ENCODE data around the gene LARGE1.

The LARGE1 gene

GRCh38 chr22:33758961-33759360 lies 161.3 kb downstream of the LARGE1 start:
- intact Hi-C loops (cut with DNase I): no loop called here
- DNase-seq: no peak

DNA sequence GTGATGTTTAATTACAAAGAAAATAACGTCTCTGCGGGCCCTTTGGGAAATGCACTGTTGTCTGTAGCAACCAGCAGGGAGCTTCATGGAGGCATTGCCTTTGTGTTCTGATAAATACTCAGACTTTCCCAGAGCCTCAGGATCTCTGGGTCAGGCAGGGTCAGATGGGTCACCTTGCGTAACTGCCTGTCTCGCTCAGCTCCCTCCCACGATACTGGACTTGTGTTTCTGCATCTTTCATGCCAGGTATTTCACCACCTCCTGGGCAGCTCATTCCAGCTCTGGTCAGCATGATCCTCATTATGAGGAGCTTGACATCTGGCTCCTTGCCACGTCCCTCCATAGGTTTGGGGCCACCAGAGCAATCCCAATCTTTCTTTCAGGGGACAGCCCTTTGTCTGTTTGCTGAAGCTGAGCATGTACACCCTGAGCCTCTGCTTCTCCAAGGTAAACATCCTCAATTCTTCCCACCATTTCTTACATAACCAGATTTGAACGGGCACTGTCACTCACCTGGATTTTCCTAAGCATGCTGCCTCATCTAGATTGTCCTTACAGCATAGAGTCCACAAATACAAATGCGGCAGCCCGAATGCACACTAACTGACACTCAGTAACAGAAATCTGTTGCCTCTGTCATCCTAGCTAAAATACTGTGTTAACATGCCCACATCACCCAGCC lies 162.3 kb downstream of the LARGE1 start:
- intact Hi-C loops (cut with DNase I): no loop called here
- DNase-seq: no peak

- DNase-seq: no peak
- intact Hi-C loops (cut with DNase I): no loop called here
Measured at GRCh38 chr22:33757041-33757801, 163.1 kb downstream of the LARGE1 start.

DNA sequence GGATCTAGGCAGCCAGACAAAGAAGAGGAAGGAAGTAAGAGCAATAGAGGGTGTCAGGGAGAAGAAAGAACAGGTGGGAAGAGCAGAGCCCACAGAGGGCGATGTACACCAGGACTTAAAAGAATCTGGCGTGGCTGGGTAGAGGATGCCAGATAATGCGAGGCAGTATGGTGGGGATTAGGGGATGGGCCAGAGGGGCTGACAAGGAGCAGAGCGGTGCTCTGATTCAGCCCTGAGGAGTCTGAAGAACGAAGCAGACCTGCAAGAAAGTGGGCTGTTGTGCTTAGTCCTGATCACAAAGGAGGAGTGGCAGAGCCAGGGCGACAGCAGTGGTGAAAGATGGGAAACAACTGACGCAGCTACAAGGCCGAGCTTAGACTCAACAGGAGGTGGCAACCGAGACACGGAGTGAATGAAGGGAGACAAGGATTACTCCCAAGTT lies 163.7 kb downstream of the LARGE1 start:
- peak in 1 of 42 donors; percentile 22 for DNase-seq
- intact Hi-C loops (cut with DNase I): no loop called here

GRCh38 chr22:33748714-33749113 lies 171.6 kb downstream of the LARGE1 start:
- intact Hi-C loops (cut with DNase I): no loop called here
- DNase-seq: no peak

GRCh38 chr22:33747576-33748180 lies 172.6 kb downstream of the LARGE1 start:
- no peak for DNase-seq
- intact Hi-C loops (cut with DNase I): no loop called here

GRCh38 chr22:33747029-33747428 lies 173.2 kb downstream of the LARGE1 start:
- DNase-seq: no peak
- intact Hi-C loops (cut with DNase I): no loop called here

DNA sequence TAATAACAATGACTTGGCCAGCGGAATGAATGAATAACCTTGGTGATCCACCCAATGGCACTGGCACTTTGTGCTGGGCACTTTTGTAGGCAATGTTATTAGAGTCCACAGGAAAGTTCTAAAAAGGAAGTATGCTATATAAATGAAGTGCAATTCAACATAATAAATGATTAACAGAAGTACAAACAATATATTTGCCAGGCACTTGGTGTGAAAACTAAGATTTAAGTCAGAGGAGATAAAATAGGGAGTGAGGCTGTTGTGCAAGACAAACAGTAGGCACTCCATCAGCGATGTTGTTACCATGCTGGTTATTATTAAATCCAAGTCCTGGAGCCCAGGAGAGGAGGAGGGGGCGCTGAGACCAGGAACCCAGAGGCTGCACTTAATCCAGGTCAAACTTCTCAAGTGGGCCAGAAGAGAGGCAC lies 173.8 kb downstream of the LARGE1 start:
- no peak for DNase-seq
- intact Hi-C loops (cut with DNase I): no loop called here

DNA sequence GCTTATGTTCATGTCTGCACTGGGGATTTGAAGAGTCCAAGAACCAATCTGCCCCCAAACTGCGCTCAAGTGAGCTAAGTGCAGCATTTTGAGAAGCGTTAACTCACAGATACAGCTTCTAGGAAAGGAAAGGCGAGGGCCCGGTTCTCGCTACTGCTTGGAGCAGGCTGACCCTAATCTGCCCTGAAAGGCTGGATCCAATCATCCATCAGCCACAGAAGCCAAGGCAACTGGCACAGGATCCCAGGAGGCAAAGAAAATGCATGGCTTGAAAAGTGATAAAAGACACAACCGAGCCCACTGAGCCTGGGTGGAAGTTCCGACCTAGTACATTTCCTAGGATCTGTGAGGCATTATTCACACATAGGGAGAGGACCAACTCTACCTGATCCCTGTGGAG lies 174.8 kb downstream of the LARGE1 start:
- DNase-seq: no peak
- intact Hi-C loops (cut with DNase I): no loop called here

DNA sequence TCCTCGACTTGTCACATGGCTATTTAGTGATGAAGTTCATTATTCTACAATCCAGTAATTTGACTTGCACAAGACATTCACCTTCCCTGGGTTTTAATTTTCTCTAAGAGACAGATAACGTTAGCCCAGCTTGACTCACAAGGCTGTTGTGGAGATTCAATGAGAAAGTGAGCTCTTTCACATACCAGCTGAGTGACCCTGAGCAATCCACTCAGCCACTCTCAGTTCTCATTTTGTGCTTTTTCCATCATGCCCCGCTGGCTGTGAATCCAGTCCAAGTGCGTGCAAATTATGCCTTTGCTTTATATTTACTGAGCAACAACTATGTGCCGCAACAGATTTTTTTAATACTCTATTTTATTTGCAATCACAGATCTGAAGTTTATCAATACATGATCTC lies 176.5 kb downstream of the LARGE1 start:
- intact Hi-C loops (cut with DNase I): no loop called here

DNA sequence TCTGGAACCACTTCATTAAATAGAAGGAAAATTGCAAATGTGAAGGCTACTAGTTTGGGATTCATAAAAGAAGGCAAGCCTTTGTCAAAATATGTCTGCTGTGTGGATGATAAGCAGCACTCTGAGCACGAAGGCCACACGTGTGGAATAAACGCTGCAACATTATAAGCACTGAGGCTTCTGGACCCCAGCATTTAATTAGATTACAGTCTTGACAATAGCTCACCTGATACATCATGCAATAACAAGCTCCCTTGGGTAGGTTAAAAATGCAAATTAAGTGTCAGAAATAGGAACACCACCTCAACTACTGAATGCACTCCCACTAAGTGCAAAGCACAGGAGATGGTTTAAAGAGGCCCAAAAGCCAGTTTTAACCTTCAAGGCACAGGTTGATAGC lies 179.3 kb downstream of the LARGE1 start:
- intact Hi-C loops (cut with DNase I): no loop called here
- DNase-seq: no peak

More for the DNA sequence above, 176.5 kb downstream of the LARGE1 start:
- DNase-seq: no peak

DNA sequence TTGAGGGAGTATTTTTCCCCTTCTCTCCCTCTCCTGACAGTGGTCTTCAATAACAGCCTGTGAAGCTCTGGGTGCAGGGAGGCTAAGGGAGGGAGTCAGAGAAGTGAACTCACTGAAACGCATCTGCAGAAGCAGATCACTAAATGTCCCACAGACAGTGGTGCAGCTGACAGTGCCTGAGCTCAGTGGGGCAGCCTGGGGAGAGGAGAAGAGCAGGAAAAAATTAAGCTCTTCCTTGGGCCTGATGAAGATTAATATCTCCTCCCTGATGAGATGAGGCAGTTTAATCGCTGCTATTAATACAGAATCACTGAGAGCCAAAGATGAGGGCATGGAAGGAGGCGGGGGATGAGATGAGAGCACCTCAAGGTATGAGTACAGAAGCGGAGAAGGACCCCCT lies 180.8 kb downstream of the LARGE1 start:
- no peak for DNase-seq
- intact Hi-C loops (cut with DNase I): no loop called here

GRCh38 chr22:33737662-33738061 lies 182.6 kb downstream of the LARGE1 start:
- intact Hi-C loops (cut with DNase I): no loop called here
- DNase-seq: peak in 9 of 42 donors; percentile 10 to 66 (median 33)

GRCh38 chr22:33735978-33736377 lies 184.3 kb downstream of the LARGE1 start:
- intact Hi-C loops (cut with DNase I): no loop called here

GRCh38 chr22:33728847-33729246 lies 191.4 kb downstream of the LARGE1 start:
- intact Hi-C loops (cut with DNase I): no loop called here
- DNase-seq: no peak

More at GRCh38 chr22:33735978-33736377, 184.3 kb downstream of the LARGE1 start:
- DNase-seq: no peak

DNA sequence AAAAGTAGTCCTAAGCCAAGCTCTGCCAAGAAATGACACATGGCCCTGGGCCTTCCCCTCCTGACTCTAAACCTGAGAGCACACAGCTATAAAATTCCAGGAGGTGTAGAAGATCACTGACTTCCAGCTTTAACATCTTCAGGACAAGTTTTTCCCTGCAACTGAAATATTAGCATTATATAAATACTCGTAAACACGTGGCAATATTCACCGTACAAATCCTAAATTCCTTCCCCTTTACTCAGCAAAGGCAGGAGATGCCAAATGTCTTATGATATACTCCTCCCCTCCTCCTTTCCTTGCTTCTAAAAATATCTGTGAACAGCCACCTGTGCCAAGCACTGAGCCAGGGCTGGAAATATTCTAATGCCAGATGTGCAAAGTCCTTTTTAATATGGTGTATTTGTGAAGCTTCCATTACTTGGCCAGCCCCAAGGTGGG lies 194.0 kb downstream of the LARGE1 start:
- DNase-seq: no peak
- intact Hi-C loops (cut with DNase I): no loop called here

GRCh38 chr22:33723915-33724314 lies 196.4 kb downstream of the LARGE1 start:
- peak in 31 of 42 donors; percentile 7 to 65 (median 39) for DNase-seq
- intact Hi-C loops (cut with DNase I): no loop called here

GRCh38 chr22:33722816-33723215 lies 197.5 kb downstream of the LARGE1 start:
- intact Hi-C loops (cut with DNase I): no loop called here
- no peak for DNase-seq

DNA sequence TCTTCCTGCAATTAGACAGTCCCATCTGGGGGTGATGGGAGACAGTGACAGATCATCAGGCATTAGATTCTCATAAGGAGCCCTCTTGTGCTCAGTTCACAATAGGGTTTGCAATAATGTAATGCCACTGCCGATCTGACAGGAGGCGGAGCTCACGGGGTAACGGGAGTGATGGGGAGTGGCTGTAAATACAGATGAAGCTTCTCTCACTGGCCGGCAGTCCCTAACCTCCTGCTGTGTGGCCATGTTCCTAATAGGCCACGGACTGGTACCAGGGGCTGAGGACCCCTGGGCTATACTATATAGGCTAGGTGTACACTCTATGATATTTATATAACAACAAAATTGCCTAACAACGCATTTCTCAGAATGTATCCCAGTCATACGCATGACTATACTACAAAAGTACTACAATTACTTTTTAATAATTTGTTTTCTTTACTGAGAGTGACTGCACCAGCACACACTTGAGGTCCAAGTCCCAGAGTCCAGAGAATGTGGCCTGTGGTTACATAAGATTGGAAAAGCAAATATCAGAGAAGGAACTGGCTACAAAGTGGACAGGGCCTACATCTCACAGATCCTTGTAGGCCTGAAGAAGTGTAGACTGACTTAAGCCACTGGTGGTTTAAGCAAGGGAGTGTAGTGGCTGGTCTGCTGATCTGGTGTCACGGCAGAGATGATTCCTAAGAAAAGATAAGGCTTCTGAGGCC lies 200.0 kb downstream of the LARGE1 start:
- intact Hi-C loops (cut with DNase I): no loop called here
- DNase-seq: no peak

Measured in head of caudate nucleus (tissue), 42 donors.